Caco-2 (cell line): ENCODE results near the gene SRGAP2. TPM values are rescaled to one million over a fixed set of nuclear protein-coding genes. Genes with fewer than 3 reads are reported as not detected.

Source experiments
- total RNA-seq: library from RNA; stranded (reverse); gene quantifications from 2 replicates; pipeline ENCODE4 v1.2.3, GENCODE V29; 2022

The SRGAP2 gene
- total RNA-seq, 1 experiment from 2014 or later, result 23.7 TPM

Other genes with a start within 250 kb of the SRGAP2 start
- not detected in 2 replicates for gene RAB7B, start 200.1 kb upstream of the SRGAP2 start, total RNA-seq
- 0.23 and 0.48 TPM in 2 replicates for gene CTSE, start 179.6 kb upstream of the SRGAP2 start, total RNA-seq
- gene RHEX, start 150.4 kb upstream of the SRGAP2 start, total RNA-seq, result not detected in 2 replicates
- not detected in 2 replicates for gene AVPR1B, start 86.2 kb upstream of the SRGAP2 start, total RNA-seq
- gene FAM72A, start 702 bp upstream of the SRGAP2 start, total RNA-seq, result 12.1 and 12.3 TPM in 2 replicates